ENCODE results near the gene LIN37.
"Not testable (repeated sequence)": the region's sequence is repeated elsewhere in the genome, so short reads cannot be mapped to it uniquely, and the experiment has no call there.

LIN37 gene

GRCh38 chr19:35792312-35792711 is 43.9 kb downstream of the LIN37 start:
- DNase-seq, result no peak

GRCh38 chr19:35792888-35793287 is 44.5 kb downstream of the LIN37 start:
- no peak for DNase-seq

- DNase-seq, result no peak
Observed at GRCh38 chr19:35793381-35794165, 45.2 kb downstream of the LIN37 start.

- DNase-seq, result not testable (repeated sequence)
Observed at GRCh38 chr19:35795564-35795963, 47.2 kb downstream of the LIN37 start.

- DNase-seq, result no peak
Observed at GRCh38 chr19:35796645-35797542, 48.5 kb downstream of the LIN37 start.

GRCh38 chr19:35797663-35798062 is 49.3 kb downstream of the LIN37 start:
- no peak for DNase-seq

- no peak for DNase-seq
Observed at GRCh38 chr19:35801828-35802227, 53.5 kb downstream of the LIN37 start.

Measured in NCI-H1092 treated with DMSO at 0.1 percent for 48 hours (cell line).